ENCODE data around the gene CALHM5.

The CALHM5 gene

DNA sequence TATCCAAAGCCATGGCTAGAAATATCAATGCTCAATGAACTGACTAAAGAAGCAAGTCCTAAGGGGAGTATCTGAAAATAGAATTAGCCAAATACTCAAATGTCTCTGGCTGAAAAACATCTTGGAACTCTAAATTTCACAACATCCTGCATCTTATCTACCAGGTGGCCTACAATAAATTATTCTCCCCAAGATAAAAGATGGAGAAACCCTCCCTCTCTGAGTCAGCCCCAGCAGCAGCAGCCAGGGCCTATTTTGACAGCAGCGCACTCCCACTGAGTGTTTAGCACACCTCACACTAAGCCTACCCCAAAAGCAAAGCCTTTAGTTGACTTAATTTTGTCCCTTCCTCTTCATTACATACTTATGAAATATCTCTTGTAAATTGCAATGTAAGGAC is 44.3 kb upstream of the CALHM5 start:
- TF ChIP-seq CEBPB (IDR thresholded peaks at IDR 0.05) (no peak), FOXM1 (IDR thresholded peaks at IDR 0.05; ENCODE audit: borderline replicate concordance, low read depth) (no peak), ZBTB7A (IDR thresholded peaks at IDR 0.05; ENCODE audit: low read depth) (no peak), EGR1 (IDR thresholded peaks at IDR 0.05) (no peak), YY1 (IDR thresholded peaks at IDR 0.05; ENCODE audit: low read depth) (no peak), TAF1 (IDR thresholded peaks at IDR 0.05; ENCODE audit: low read depth) (no peak), TCF12 (IDR thresholded peaks at IDR 0.05; ENCODE audit: low read depth) (no peak), NFIC (IDR thresholded peaks at IDR 0.05) (no peak), TEAD4 (IDR thresholded peaks at IDR 0.05) (no peak), EP300 (IDR thresholded peaks at IDR 0.05; ENCODE audit: borderline replicate concordance) (no peak)
- TF ChIP-seq, protein P1, sequence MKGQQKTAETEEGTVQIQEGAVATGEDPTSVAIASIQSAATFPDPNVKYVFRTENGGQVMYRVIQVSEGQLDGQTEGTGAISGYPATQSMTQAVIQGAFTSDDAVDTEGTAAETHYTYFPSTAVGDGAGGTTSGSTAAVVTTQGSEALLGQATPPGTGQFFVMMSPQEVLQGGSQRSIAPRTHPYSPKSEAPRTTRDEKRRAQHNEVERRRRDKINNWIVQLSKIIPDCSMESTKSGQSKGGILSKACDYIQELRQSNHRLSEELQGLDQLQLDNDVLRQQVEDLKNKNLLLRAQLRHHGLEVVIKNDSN (IDR thresholded peaks at IDR 0.05) = no peak
- TF ChIP-seq, protein P2, sequence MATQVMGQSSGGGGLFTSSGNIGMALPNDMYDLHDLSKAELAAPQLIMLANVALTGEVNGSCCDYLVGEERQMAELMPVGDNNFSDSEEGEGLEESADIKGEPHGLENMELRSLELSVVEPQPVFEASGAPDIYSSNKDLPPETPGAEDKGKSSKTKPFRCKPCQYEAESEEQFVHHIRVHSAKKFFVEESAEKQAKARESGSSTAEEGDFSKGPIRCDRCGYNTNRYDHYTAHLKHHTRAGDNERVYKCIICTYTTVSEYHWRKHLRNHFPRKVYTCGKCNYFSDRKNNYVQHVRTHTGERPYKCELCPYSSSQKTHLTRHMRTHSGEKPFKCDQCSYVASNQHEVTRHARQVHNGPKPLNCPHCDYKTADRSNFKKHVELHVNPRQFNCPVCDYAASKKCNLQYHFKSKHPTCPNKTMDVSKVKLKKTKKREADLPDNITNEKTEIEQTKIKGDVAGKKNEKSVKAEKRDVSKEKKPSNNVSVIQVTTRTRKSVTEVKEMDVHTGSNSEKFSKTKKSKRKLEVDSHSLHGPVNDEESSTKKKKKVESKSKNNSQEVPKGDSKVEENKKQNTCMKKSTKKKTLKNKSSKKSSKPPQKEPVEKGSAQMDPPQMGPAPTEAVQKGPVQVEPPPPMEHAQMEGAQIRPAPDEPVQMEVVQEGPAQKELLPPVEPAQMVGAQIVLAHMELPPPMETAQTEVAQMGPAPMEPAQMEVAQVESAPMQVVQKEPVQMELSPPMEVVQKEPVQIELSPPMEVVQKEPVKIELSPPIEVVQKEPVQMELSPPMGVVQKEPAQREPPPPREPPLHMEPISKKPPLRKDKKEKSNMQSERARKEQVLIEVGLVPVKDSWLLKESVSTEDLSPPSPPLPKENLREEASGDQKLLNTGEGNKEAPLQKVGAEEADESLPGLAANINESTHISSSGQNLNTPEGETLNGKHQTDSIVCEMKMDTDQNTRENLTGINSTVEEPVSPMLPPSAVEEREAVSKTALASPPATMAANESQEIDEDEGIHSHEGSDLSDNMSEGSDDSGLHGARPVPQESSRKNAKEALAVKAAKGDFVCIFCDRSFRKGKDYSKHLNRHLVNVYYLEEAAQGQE (IDR thresholded peaks at IDR 0.05; ENCODE audit: low read depth) = no peak
- TF ChIP-seq, protein P3, sequence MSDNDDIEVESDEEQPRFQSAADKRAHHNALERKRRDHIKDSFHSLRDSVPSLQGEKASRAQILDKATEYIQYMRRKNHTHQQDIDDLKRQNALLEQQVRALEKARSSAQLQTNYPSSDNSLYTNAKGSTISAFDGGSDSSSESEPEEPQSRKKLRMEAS (IDR thresholded peaks at IDR 0.05) = no peak

DNA sequence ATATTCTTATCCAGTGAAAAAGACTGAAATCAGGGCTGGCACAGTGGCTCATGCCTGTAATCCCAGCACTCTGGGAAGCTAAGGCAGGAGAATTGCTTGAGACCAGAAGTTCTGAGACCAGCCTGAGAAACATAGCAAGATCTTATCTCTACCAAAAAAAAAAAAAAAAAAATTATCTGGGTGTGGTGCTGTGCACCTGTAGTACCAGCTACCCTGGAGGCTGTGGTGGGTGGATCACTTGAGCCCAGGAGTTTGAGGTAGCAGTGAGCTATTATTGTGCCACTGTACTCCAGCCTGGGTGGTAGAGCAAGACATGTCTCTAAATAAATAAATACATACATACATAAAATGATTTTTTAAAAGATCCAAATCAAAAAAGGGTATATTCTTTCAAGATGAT is 43.9 kb upstream of the CALHM5 start:
- TF ChIP-seq NFIC (IDR thresholded peaks at IDR 0.05) (no peak), EGR1 (IDR thresholded peaks at IDR 0.05) (no peak), ZBTB7A (IDR thresholded peaks at IDR 0.05; ENCODE audit: low read depth) (no peak), RAD21 (IDR thresholded peaks at IDR 0.05; ENCODE audit: low read depth) (no peak), CEBPB (IDR thresholded peaks at IDR 0.05) (no peak), TEAD4 (IDR thresholded peaks at IDR 0.05) (no peak), TCF12 (IDR thresholded peaks at IDR 0.05; ENCODE audit: low read depth) (no peak), YY1 (IDR thresholded peaks at IDR 0.05; ENCODE audit: low read depth) (no peak), FOXM1 (IDR thresholded peaks at IDR 0.05; ENCODE audit: borderline replicate concordance, low read depth) (no peak)
- TF ChIP-seq, protein P3 (IDR thresholded peaks at IDR 0.05) = no peak

DNA sequence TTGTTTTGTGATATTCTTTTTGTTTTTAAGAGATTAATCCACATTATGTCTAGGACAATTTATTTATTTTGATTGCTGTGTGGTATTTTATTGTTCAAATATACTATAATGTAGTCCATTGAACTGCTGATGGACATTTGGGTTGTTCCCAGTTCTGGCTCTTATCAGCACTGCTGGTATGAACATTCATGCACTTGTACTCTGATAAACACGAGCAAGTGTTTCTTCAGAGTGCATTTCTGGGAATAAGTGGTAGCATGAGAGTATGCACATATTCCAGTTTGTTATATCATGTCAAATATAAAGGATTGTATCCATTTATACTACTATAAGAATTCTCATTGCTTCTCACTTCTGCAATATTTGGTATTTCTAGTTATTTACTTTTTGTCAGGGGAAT is 43.1 kb upstream of the CALHM5 start:
- TF ChIP-seq ZBTB7A (IDR thresholded peaks at IDR 0.05; ENCODE audit: low read depth) (no peak), CEBPB (IDR thresholded peaks at IDR 0.05) (no peak), EP300 (IDR thresholded peaks at IDR 0.05; ENCODE audit: borderline replicate concordance) (no peak), RAD21 (IDR thresholded peaks at IDR 0.05; ENCODE audit: low read depth) (no peak), TAF1 (IDR thresholded peaks at IDR 0.05; ENCODE audit: low read depth) (no peak), TEAD4 (IDR thresholded peaks at IDR 0.05) (no peak), TCF12 (IDR thresholded peaks at IDR 0.05; ENCODE audit: low read depth) (no peak), FOXM1 (IDR thresholded peaks at IDR 0.05; ENCODE audit: borderline replicate concordance, low read depth) (no peak), EGR1 (IDR thresholded peaks at IDR 0.05) (no peak), CREB1 (IDR thresholded peaks at IDR 0.05; ENCODE audit: low read depth) (no peak), NFIC (IDR thresholded peaks at IDR 0.05) (no peak), YY1 (IDR thresholded peaks at IDR 0.05; ENCODE audit: low read depth) (no peak)
- TF ChIP-seq, protein P1 (IDR thresholded peaks at IDR 0.05) = no peak
- TF ChIP-seq, protein P2 (IDR thresholded peaks at IDR 0.05; ENCODE audit: low read depth) = no peak
- TF ChIP-seq, protein P3 (IDR thresholded peaks at IDR 0.05) = no peak

DNA sequence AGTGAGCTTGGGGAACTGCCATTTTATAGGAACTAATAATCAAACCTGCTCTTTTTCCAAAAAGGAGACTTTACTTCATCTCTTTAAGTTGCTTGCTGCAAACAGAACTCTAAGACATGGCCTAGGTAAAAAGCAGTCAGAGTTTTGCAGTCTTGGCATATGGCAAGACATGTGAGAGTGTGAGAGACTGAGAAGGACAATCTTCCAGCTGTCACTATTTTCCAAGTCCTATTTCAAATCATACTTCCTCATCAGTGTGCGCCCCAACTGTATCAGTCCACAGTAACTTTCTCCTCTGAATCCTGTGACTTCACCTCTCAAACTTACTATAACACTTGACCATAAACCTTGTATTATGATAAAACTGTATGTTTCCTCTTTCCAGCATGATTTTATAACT is 39.9 kb upstream of the CALHM5 start:
- TF ChIP-seq RAD21 (IDR thresholded peaks at IDR 0.05; ENCODE audit: low read depth) (no peak), TEAD4 (IDR thresholded peaks at IDR 0.05) (no peak), CEBPB (IDR thresholded peaks at IDR 0.05) (no peak), ZBTB7A (IDR thresholded peaks at IDR 0.05; ENCODE audit: low read depth) (no peak), CREB1 (IDR thresholded peaks at IDR 0.05; ENCODE audit: low read depth) (no peak), NFIC (IDR thresholded peaks at IDR 0.05) (no peak), TCF12 (IDR thresholded peaks at IDR 0.05; ENCODE audit: low read depth) (no peak), EGR1 (IDR thresholded peaks at IDR 0.05) (no peak), YY1 (IDR thresholded peaks at IDR 0.05; ENCODE audit: low read depth) (no peak), EP300 (IDR thresholded peaks at IDR 0.05; ENCODE audit: borderline replicate concordance) (no peak)
- TF ChIP-seq, protein P3 (IDR thresholded peaks at IDR 0.05) = no peak
- TF ChIP-seq, protein P1 (IDR thresholded peaks at IDR 0.05) = no peak

DNA sequence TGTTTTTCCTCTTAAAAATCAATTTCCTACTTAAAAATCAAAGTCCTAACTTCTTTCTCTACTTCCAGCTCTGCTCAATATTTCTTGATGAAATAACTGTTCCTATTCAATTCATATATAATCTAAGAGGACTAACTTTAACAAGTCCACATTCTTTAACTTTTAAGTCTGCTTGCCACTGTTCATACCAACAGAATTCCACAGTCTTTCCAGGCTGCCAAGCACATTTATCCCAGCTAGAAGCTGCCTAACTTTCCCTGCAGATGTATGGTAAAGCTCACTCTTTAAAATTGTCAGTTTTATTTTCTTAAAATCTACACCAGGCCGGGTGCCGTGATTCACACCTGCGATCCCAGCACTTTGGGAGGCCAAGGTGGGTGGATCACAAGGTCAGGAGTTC is 38.7 kb upstream of the CALHM5 start:
- no peak for TF ChIP-seq EP300 (IDR thresholded peaks at IDR 0.05; ENCODE audit: borderline replicate concordance)
- TF ChIP-seq, protein P2 (IDR thresholded peaks at IDR 0.05; ENCODE audit: low read depth) = no peak
- no peak for TF ChIP-seq EGR1 (IDR thresholded peaks at IDR 0.05)
- TF ChIP-seq TCF12 (IDR thresholded peaks at IDR 0.05; ENCODE audit: low read depth) = no peak
- no peak for TF ChIP-seq ZBTB7A (IDR thresholded peaks at IDR 0.05; ENCODE audit: low read depth)
- no peak for TF ChIP-seq YY1 (IDR thresholded peaks at IDR 0.05; ENCODE audit: low read depth)
- TF ChIP-seq, protein P3 (IDR thresholded peaks at IDR 0.05) = no peak
- TF ChIP-seq FOXM1 (IDR thresholded peaks at IDR 0.05; ENCODE audit: borderline replicate concordance, low read depth) = no peak
- no peak for TF ChIP-seq RAD21 (IDR thresholded peaks at IDR 0.05; ENCODE audit: low read depth)
- no peak for TF ChIP-seq TEAD4 (IDR thresholded peaks at IDR 0.05)
- TF ChIP-seq CREB1 (IDR thresholded peaks at IDR 0.05; ENCODE audit: low read depth) = no peak
- TF ChIP-seq, protein P1 (IDR thresholded peaks at IDR 0.05) = no peak
- TF ChIP-seq CEBPB (IDR thresholded peaks at IDR 0.05) = no peak
- no peak for TF ChIP-seq TAF1 (IDR thresholded peaks at IDR 0.05; ENCODE audit: low read depth)
- no peak for TF ChIP-seq NFIC (IDR thresholded peaks at IDR 0.05)
